NOMO-1 (cell line): ENCODE measurements around the gene CTDSPL2.
"Not testable (repeated sequence)": the region's sequence is repeated elsewhere in the genome, so short reads cannot be mapped to it uniquely, and the experiment has no call there.

Source experiments
- DNase-seq, 2 experiments: peaks; one replicate each; lab custom pipeline; 2025; ENCODE audit not compliant: unreplicated experiment in 2 of 2; lab: John Stamatoyannopoulos, UW

The CTDSPL2 gene

GRCh38 chr15:44536962-44537734, 109.7 kb downstream of the CTDSPL2 start, which contains the start of gene EIF3J:
Gene EIF3J, plus strand, starts transcription at chr15:44537147. Its CDS starts 48 bp downstream, at chr15:44537195.
- DNase-seq: peak; percentile 94 to 96

GRCh38 chr15:44537735-44538240, 110.4 kb downstream of the CTDSPL2 start:
- DNase-seq: peak in 1 of 2 experiments; percentile 23

GRCh38 chr15:44541282-44541958, 114.0 kb downstream of the CTDSPL2 start:
- no peak for DNase-seq

- DNase-seq: no peak
These were observed 115.2 kb downstream of the CTDSPL2 start for GRCh38 chr15:44542596-44542995.

GRCh38 chr15:44544745-44545144, 117.3 kb downstream of the CTDSPL2 start:
- DNase-seq: not testable (repeated sequence)

GRCh38 chr15:44545913-44546802, 118.7 kb downstream of the CTDSPL2 start:
- DNase-seq: no peak

GRCh38 chr15:44549152-44549551, 121.7 kb downstream of the CTDSPL2 start:
- not testable (repeated sequence) for DNase-seq

GRCh38 chr15:44550256-44550655, 122.8 kb downstream of the CTDSPL2 start:
- DNase-seq: no peak

GRCh38 chr15:44550734-44551133, 123.3 kb downstream of the CTDSPL2 start:
- DNase-seq: no peak

- DNase-seq: no peak
These were observed 127.7 kb downstream of the CTDSPL2 start for GRCh38 chr15:44554934-44555723.

GRCh38 chr15:44560926-44561325, 133.5 kb downstream of the CTDSPL2 start:
- DNase-seq: not testable (repeated sequence)

GRCh38 chr15:44565387-44566154, 138.1 kb downstream of the CTDSPL2 start:
- no peak for DNase-seq

GRCh38 chr15:44566155-44566540, 138.7 kb downstream of the CTDSPL2 start:
- DNase-seq: no peak

- no peak for DNase-seq
These were observed 140.9 kb downstream of the CTDSPL2 start for GRCh38 chr15:44568338-44568737.

GRCh38 chr15:44569316-44569715, 141.9 kb downstream of the CTDSPL2 start:
- no peak for DNase-seq

- DNase-seq: no peak
These were observed 142.9 kb downstream of the CTDSPL2 start for GRCh38 chr15:44570361-44570760.

- no peak for DNase-seq
These were observed 146.0 kb downstream of the CTDSPL2 start for GRCh38 chr15:44573386-44573785.

GRCh38 chr15:44574734-44575133, 147.3 kb downstream of the CTDSPL2 start:
- no peak for DNase-seq
